HepG2 (cell line): ENCODE measurements around the gene DOCK9. TPM values are rescaled to one million over a fixed set of nuclear protein-coding genes. Genes with fewer than 3 reads are reported as not detected.

ENCODE experiments used
- ATAC-seq: fragments of 200-7000 bp; cut with Tn5 transposase; 3 replicates; pipeline ENCODE4 v1.9.1; 2020; ENCODE audit warnings: mild to moderate bottlenecking, moderate library complexity
- BruUV-seq: library from RNA; stranded (reverse); fragments of 400-500 nt; replicated peaks from 2 replicates; lab custom pipeline; 2021; lab: Mats Ljungman, UMichigan
- CTCF ChIA-PET: fragments of 300-600 bp; formaldehyde crosslinking; extraction: SDS; loops from one replicate; lab custom pipeline; 2021; ENCODE audit warnings: low total read pairs, inconsistent platforms, low intra/inter-chr PET ratio; lab: Yijun Ruan, JAX
- POLR2A ChIA-PET: fragments of 350-600 bp; sonication (Branson Sonifier 250); formaldehyde crosslinking; loops from one replicate; lab custom pipeline; 2020; ENCODE audit warnings: antibody characterized with exemption, inconsistent platforms; lab: Yijun Ruan, JAX
- DNase-seq: peaks from one replicate; pipeline ENCODE4 v3.0.0-alpha.2; 2015; ENCODE audit warnings: low spot score
- FAIRE-seq: peaks from 3 replicates; lab custom pipeline; 2011; peaks lifted over from hg19 to GRCh38; lab: Jason Lieb, UNC
- H2AFZ ChIP-seq: one replicate; pipeline ENCODE4 v1.6.1; 2011; ENCODE audit warnings: low read length, inconsistent platforms
- H3K27ac ChIP-seq: fragments of 300-600 bp; 3 replicates; pipeline ENCODE4 v1.8.0; 2011; ENCODE audit warnings: mixed run types, mild to moderate bottlenecking, mixed read lengths, low read length, inconsistent platforms; ENCODE audit not compliant: insufficient read depth; ENCODE audit errors: extremely low read length
- H3K27me3 ChIP-seq, 2 experiments: fragments of 200-600 bp in 1 of 2; 2 replicates in 1 of 2; 3 replicates in 1 of 2; pipeline versions ENCODE4 v1.6.0 to v1.8.0; 2011; ENCODE audit warnings: low read length in 2 of 2, mild to moderate bottlenecking in 2 of 2, moderate library complexity in 2 of 2, inconsistent platforms in 1 of 2; ENCODE audit not compliant: insufficient read depth in 2 of 2, control insufficient read depth in 1 of 2
- H3K36me3 ChIP-seq, 2 experiments: fragments of 200-600 bp in 1 of 2; replicated peaks in 1 of 2; 2 replicates in 1 of 2; 3 replicates in 1 of 2; pipeline versions ENCODE4 v1.5.1 to v1.8.0; 2011; ENCODE audit warnings: low read length in 2 of 2, inconsistent platforms in 1 of 2; ENCODE audit not compliant: insufficient read depth in 2 of 2, control insufficient read depth in 1 of 2
- H3K4me1 ChIP-seq: 2 replicates; pipeline ENCODE4 v1.5.1; 2012; ENCODE audit warnings: low read length, inconsistent platforms; ENCODE audit not compliant: insufficient read depth
- H3K4me2 ChIP-seq: 2 replicates; pipeline ENCODE4 v1.6.0; 2011; ENCODE audit warnings: low read depth, low read length, inconsistent platforms
- H3K4me3 ChIP-seq, 3 experiments: fragments of 200-600 bp in 1 of 3; sonication (generic), shearing (Covaris generic) in 1 of 3; replicated peaks in 1 of 3; 2 replicates each; pipeline ENCODE4 v1.5.1; 2011 to 2016; ENCODE audit warnings: low read length in 3 of 3, inconsistent platforms in 2 of 3, low read depth in 2 of 3, mild to moderate bottlenecking in 2 of 3, control low read depth in 1 of 3, mixed read lengths in 1 of 3; ENCODE audit not compliant: insufficient read depth in 1 of 3
- H3K79me2 ChIP-seq: one replicate; pipeline ENCODE4 v1.6.1; 2011; ENCODE audit warnings: low read length, inconsistent platforms; ENCODE audit not compliant: insufficient read depth
- H3K9ac ChIP-seq: 2 replicates; pipeline ENCODE4 v1.6.0; 2011; ENCODE audit warnings: mild to moderate bottlenecking, low read depth, low read length, inconsistent platforms; ENCODE audit not compliant: insufficient read depth
- H3K9me3 ChIP-seq: 2 replicates; pipeline ENCODE4 v1.5.1; 2012; ENCODE audit warnings: mild to moderate bottlenecking, low read length
- H4K20me1 ChIP-seq: 2 replicates; pipeline ENCODE4 v1.6.0; 2011; ENCODE audit warnings: inconsistent platforms, mild to moderate bottlenecking, low read length, moderate library complexity; ENCODE audit not compliant: insufficient read depth
- KDM5A ChIP-seq: fragments of 200-600 bp; sonication (generic); IDR thresholded peaks from 2 replicates; pipeline ENCODE4 v1.7.0; 2018; ENCODE audit warnings: antibody characterized with exemption, mild to moderate bottlenecking, low read length, borderline replicate concordance
- KMT2B ChIP-seq: IDR thresholded peaks from 2 replicates; pipeline ENCODE4 v1.6.1; 2016; ENCODE audit warnings: missing genetic modification reagents, missing compliant biosample characterization
- RARG ChIP-seq: sonication (generic); formaldehyde crosslinking; IDR thresholded peaks from 2 replicates; pipeline ENCODE4 v1.4.0; 2020; ENCODE audit warnings: low read depth, mild to moderate bottlenecking, missing genetic modification reagents
- ZFP1 ChIP-seq: IDR thresholded peaks from 2 replicates; pipeline ENCODE4 v1.6.1; 2016
- ZFP82 ChIP-seq: sonication (generic); formaldehyde crosslinking; IDR thresholded peaks from 2 replicates; pipeline ENCODE4 v1.5.1; 2020; ENCODE audit warnings: mild to moderate bottlenecking, missing genetic modification reagents, borderline replicate concordance
- ZMAT3 ChIP-seq: sonication (generic); formaldehyde crosslinking; conservative IDR thresholded peaks from 2 replicates; pipeline ENCODE4 v1.7.0; 2021; ENCODE audit warnings: missing genetic modification reagents
- ZNF720 ChIP-seq: sonication (generic); formaldehyde crosslinking; IDR thresholded peaks from 2 replicates; pipeline ENCODE4 v1.4.0; 2020; ENCODE audit warnings: missing genetic modification reagents
- ZNF761 ChIP-seq: sonication (generic); formaldehyde crosslinking; conservative IDR thresholded peaks from 2 replicates; pipeline ENCODE4 v1.4.0; 2020; ENCODE audit warnings: mild to moderate bottlenecking, missing genetic modification reagents
- WGBS: methylation state at CpG from one replicate; pipeline ENCODE4 v1.1.6; 2017; ENCODE audit warnings: low lambda C conversion rate; 5-methylcytosine and 5-hydroxymethylcytosine counted together
- in situ Hi-C: cut with HindIII; loops from 2 replicates; pipeline ENCODE4 v1.10.0; 2017; ENCODE audit warnings: low pct_unique_long_range_greater_than_20kb; ENCODE audit not compliant: extremely low pct_ligation_motif_present
- intact Hi-C: fragments of 100-400 bp; cut with micrococcal nuclease; formaldehyde crosslinking; loops from one replicate; pipeline ENCODE4 v1.10.0; 2022; ENCODE audit not compliant: unreplicated experiment
- polyA plus RNA-seq, 8 experiments: library from polyadenylated mRNA; depleted of rRNA in 3 of 8; stranded (reverse) in 7 of 8; unstranded in 1 of 8; fragments of >200 nt; fragmentation: Illumina TruSeq in 4 of 8; extraction: Trizol in 4 of 8; gene quantifications; 2 replicates each; pipeline versions ENCODE4 v1.2.1 to v1.2.3, GENCODE V29; 2011 to 2016; ENCODE audit warnings: low read depth in 4 of 8, missing spikeins in 1 of 8, mixed read lengths in 1 of 8; ENCODE audit not compliant: insufficient read depth in 1 of 8
- total RNA-seq, 5 experiments: library from RNA; depleted of rRNA; stranded (reverse); fragments of >200 nt; fragmentation: Illumina TruSeq; extraction: Trizol; gene quantifications; 2 replicates each; pipeline ENCODE4 v1.2.3, GENCODE V29; 2016; ENCODE audit warnings: low read depth in 1 of 5
- TF ChIP-seq, protein P1 (sequence below): sonication (generic); formaldehyde crosslinking; IDR thresholded peaks from 2 replicates; pipeline ENCODE4 v1.4.0; 2020; ENCODE audit warnings: missing genetic modification reagents
- TF ChIP-seq, protein P2 (sequence below): sonication (generic); formaldehyde crosslinking; IDR thresholded peaks from 2 replicates; pipeline ENCODE4; 2020; ENCODE audit warnings: missing genetic modification reagents, mild to moderate bottlenecking, borderline replicate concordance
- TF ChIP-seq, protein P3 (sequence below): sonication (generic); formaldehyde crosslinking; IDR thresholded peaks from 2 replicates; pipeline ENCODE4 v1.5.0; 2020; ENCODE audit warnings: mild to moderate bottlenecking, missing genetic modification reagents

The DOCK9 gene
- total and polyA plus RNA-seq, 2 of the 13 experiments (the other 11 are each of a cell fraction or from before 2014, with no cell fraction given): 0.44 to 0.97 TPM

DNA sequence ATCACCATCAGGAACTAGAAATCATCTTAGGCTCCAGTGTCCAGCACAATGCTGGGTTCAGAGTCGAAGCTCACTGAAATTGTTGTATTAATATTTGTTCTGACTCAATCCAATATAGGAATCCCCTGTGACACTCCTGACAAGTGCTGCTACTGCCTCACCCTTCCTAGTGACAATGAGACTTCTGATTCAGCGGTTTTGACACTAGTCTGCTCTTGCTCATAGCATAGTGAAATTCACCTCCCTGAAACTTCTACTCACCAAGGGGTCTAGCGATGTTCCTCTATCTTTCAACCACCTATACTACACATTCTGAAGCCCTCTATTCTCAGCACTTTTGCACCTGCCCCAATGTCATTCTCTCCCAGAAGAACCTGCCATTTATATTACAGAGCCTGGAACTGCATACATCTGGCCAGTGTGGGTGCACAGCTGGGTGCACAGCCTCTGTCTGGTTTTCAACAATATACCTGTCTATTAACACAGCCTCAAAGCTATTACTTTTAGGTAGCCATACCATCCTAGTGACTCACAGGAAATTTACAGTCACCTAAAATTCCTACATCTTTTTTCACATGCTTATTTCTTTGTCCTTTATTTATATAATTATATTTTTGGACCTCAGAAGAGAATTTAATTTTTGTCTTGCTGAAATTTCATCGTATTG lies 88.3 kb downstream of the DOCK9 start:
- BruUV-seq: no TSS peak
- Histone ChIP-seq H2AFZ (no peak overlapping the region), H3K9ac (no peak overlapping the region), H3K4me3 (no peak overlapping the region), H3K4me2 (no peak overlapping the region), H3K79me2 (no peaks in the 10 kb centered on the region), H3K27ac (no peak overlapping the region), H3K4me1 (no peaks in the 10 kb centered on the region), H3K9me3 (no peaks in the 10 kb centered on the region), H4K20me1 (no peaks in the 10 kb centered on the region), H3K27me3 (no peaks in the 10 kb centered on the region), H3K36me3 (no peaks in the 10 kb centered on the region)
- TF ChIP-seq, protein P1, sequence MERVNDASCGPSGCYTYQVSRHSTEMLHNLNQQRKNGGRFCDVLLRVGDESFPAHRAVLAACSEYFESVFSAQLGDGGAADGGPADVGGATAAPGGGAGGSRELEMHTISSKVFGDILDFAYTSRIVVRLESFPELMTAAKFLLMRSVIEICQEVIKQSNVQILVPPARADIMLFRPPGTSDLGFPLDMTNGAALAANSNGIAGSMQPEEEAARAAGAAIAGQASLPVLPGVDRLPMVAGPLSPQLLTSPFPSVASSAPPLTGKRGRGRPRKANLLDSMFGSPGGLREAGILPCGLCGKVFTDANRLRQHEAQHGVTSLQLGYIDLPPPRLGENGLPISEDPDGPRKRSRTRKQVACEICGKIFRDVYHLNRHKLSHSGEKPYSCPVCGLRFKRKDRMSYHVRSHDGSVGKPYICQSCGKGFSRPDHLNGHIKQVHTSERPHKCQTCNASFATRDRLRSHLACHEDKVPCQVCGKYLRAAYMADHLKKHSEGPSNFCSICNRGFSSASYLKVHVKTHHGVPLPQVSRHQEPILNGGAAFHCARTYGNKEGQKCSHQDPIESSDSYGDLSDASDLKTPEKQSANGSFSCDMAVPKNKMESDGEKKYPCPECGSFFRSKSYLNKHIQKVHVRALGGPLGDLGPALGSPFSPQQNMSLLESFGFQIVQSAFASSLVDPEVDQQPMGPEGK: no peak
- TF ChIP-seq, protein P2, sequence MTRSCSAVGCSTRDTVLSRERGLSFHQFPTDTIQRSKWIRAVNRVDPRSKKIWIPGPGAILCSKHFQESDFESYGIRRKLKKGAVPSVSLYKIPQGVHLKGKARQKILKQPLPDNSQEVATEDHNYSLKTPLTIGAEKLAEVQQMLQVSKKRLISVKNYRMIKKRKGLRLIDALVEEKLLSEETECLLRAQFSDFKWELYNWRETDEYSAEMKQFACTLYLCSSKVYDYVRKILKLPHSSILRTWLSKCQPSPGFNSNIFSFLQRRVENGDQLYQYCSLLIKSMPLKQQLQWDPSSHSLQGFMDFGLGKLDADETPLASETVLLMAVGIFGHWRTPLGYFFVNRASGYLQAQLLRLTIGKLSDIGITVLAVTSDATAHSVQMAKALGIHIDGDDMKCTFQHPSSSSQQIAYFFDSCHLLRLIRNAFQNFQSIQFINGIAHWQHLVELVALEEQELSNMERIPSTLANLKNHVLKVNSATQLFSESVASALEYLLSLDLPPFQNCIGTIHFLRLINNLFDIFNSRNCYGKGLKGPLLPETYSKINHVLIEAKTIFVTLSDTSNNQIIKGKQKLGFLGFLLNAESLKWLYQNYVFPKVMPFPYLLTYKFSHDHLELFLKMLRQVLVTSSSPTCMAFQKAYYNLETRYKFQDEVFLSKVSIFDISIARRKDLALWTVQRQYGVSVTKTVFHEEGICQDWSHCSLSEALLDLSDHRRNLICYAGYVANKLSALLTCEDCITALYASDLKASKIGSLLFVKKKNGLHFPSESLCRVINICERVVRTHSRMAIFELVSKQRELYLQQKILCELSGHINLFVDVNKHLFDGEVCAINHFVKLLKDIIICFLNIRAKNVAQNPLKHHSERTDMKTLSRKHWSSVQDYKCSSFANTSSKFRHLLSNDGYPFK (CRISPR knock-in tag): no peak
- TF ChIP-seq ZMAT3 (no peak), ZNF720 (CRISPR knock-in tag) (no peak), RARG (CRISPR knock-in tag) (no peak), KDM5A (no peak), ZNF761 (CRISPR knock-in tag) (no peak), ZFP1 (CRISPR knock-in tag) (no peak), ZFP82 (no peak), KMT2B (CRISPR knock-in tag) (no peak)
- TF ChIP-seq, protein P3, sequence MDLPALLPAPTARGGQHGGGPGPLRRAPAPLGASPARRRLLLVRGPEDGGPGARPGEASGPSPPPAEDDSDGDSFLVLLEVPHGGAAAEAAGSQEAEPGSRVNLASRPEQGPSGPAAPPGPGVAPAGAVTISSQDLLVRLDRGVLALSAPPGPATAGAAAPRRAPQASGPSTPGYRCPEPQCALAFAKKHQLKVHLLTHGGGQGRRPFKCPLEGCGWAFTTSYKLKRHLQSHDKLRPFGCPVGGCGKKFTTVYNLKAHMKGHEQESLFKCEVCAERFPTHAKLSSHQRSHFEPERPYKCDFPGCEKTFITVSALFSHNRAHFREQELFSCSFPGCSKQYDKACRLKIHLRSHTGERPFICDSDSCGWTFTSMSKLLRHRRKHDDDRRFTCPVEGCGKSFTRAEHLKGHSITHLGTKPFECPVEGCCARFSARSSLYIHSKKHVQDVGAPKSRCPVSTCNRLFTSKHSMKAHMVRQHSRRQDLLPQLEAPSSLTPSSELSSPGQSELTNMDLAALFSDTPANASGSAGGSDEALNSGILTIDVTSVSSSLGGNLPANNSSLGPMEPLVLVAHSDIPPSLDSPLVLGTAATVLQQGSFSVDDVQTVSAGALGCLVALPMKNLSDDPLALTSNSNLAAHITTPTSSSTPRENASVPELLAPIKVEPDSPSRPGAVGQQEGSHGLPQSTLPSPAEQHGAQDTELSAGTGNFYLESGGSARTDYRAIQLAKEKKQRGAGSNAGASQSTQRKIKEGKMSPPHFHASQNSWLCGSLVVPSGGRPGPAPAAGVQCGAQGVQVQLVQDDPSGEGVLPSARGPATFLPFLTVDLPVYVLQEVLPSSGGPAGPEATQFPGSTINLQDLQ (CRISPR knock-in tag): no peak
- intact Hi-C loops: no loop called here
- WGBS: 48% methylated on average over 4 of the region's 4 CpGs
- DNase-seq (no peak), FAIRE-seq (no peak), ATAC-seq (no peak)
- CTCF ChIA-PET: no interaction called here
- in situ Hi-C loops: no loop called here
- POLR2A ChIA-PET: no interaction called here
